GM12864 (cell line): ENCODE results near the gene ABCF2.

ENCODE experiments used
- DNase-seq: peaks from one replicate; pipeline ENCODE4 v3.0.0-alpha.2; 2011; ENCODE audit warnings: low read depth
- H3K4me3 ChIP-seq: 2 replicates; pipeline ENCODE4 v1.5.1; 2011; ENCODE audit warnings: mild to moderate bottlenecking, low read depth, low read length, control low read depth
- TF ChIP-seq, protein P1 (sequence below): IDR thresholded peaks from 2 replicates; pipeline ENCODE4 v1.5.1; 2011; ENCODE audit warnings: low read depth, mild to moderate bottlenecking, moderate library complexity, low read length, control low read depth, inconsistent platforms; ENCODE audit errors: missing control alignments

The ABCF2 gene

DNA sequence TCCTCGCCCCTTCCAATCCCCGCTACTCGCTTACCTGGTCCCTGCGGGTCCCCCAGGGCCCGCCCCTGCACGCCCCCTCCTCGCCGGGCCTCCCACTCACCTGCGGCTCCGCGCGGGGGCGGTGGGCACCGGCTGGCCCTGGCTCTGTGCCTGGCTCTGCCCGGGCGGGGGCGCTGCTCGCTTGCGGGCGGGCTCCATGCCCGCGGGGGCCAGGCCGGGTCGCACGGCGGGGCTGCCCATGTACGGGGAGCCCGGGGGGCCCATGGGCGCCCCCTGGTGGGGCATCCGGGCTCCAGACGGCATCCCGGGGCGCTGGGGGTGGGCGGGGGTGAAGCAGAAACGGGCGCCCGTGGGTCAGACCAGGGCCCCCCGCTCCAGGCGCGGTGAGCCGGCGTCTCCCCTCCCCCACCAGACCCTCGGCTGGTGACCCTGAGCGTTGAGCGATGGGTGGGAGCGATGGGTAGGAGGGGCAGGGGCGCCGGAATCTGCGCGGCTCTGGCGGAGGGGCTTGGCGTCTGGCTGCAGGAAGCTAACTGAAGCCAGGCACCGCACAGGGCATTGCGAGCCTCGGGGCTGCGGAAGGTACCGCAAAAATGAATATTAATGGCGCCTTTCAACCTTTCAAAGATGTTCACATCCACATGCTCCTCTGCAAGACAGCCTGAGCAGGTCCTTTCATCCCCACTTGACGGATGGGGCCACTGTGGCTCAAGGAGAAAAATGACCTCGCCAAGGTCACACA is 18.5 kb upstream of the ABCF2 start:
- TF ChIP-seq, protein P1, sequence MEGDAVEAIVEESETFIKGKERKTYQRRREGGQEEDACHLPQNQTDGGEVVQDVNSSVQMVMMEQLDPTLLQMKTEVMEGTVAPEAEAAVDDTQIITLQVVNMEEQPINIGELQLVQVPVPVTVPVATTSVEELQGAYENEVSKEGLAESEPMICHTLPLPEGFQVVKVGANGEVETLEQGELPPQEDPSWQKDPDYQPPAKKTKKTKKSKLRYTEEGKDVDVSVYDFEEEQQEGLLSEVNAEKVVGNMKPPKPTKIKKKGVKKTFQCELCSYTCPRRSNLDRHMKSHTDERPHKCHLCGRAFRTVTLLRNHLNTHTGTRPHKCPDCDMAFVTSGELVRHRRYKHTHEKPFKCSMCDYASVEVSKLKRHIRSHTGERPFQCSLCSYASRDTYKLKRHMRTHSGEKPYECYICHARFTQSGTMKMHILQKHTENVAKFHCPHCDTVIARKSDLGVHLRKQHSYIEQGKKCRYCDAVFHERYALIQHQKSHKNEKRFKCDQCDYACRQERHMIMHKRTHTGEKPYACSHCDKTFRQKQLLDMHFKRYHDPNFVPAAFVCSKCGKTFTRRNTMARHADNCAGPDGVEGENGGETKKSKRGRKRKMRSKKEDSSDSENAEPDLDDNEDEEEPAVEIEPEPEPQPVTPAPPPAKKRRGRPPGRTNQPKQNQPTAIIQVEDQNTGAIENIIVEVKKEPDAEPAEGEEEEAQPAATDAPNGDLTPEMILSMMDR = peak; percentile 49
- H3K4me3 ChIP-seq = no peak overlapping the region
- no peak for DNase-seq

DNA sequence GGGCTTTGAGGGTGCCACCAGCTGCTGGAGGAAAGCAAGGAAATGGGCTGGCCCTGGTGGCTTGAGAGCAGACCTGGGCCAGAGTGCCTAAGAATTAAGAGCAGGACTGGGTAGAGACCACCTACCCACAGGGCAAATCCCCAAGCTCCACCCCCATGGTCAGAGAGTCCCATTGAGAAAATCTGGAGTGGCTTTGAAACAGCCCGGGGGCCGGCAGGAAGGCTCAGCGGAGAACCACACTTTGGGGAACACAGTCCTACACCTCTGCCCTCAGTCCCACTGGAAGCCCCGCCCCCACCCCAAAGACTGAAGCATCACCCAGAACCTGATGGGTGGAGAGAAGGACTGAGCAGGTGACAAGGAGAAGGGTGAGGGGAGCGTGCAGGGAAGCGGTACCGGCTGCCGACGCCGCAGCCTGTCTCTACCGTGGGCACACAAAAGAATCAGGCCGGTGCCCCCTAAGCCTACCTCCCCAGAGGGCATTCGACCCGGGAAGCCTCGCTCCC is 17.9 kb upstream of the ABCF2 start:
- DNase-seq = no peak
- TF ChIP-seq, protein P1 = no peak
- no peak overlapping the region for H3K4me3 ChIP-seq

DNA sequence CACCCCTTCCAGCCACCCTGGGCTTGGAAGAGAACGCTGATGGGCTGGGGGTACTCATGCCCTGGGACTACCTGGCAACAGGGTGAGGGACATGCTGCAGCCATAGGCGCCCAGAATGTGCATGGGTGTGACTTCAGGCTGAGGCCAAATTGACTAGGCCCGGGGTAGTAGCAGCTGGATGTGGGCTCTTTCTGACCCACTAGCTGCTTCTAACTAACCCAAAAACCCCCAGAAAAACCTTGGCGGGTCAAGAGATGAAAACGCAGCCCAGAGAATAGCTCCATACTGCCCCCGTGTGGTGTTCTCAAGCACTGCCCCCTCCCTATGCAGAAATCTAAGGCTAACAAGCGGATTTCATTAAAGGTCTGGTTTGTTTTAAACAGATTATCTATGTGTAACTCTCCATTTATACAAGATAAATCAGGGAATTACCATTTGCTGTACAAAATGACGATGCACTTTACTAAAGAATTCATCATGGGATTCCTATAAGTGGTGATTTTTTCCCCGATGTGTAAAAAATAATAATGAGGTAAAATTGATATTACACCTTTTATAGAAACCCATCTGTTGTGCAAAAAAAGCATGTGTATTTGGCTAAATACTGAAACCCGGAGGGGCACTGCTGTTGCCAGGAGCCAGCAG is 17.3 kb upstream of the ABCF2 start:
- H3K4me3 ChIP-seq = no peak overlapping the region
- TF ChIP-seq, protein P1 = peak; percentile 89
- no peak for DNase-seq

DNA sequence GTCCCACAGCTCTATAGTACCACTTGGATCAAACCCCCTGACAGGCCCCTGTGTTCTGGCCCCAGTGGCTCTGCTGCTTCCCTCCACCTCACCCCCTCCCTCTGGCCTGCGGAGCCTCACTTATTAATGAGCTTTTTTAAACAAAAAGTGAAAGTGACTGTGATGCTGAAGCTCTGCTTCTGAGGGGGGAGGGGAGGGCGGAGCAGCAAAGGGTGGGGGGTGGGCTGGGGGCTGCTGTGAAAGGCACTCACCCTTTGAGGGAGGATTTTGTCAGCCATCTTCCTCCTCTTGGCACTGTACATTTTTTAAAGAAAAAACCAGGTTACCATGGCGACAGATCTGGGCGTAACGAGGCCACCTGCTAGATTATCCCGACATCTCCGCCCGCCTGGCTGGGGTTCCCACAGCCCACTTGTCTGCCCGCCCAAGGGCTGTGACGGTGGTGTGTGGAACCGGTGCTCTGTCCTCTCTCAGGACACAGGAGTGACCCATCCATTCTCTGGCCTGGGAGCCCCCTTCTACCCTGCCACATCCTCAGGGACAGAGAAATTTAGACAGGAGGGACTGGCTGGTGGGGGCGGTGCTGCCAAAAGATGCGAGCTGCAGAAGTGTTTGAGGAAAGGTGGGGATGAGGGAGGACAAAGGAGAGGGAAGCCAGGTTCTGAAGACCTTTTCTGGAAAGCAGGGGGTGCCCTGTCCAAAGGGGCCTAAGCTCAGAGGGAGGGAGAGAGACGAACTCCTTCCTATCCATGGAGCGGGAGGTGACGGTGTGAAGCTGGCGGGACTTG is 16.6 kb upstream of the ABCF2 start:
- TF ChIP-seq, protein P1 = no peak
- DNase-seq = no peak
- peak overlapping the region; percentile 20; the same call in 1 of the 2 replicates for H3K4me3 ChIP-seq

DNA sequence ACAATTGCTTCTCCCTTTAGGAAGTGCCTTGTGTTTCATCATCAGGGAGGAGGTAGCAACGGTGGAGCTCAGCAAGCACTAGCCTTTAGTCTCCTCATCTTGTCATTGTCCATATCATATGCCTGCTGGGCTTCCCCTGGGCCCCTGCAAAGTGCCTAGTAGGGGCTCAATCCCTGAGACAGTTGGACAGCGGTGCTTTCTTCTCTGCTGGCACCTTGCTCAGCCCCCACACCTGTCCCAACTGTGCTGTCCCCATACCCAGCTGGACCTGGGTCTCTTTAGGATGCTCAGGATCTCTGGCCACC is 16.0 kb upstream of the ABCF2 start:
- H3K4me3 ChIP-seq = no peak overlapping the region
- DNase-seq = no peak
- TF ChIP-seq, protein P1 = no peak

DNA sequence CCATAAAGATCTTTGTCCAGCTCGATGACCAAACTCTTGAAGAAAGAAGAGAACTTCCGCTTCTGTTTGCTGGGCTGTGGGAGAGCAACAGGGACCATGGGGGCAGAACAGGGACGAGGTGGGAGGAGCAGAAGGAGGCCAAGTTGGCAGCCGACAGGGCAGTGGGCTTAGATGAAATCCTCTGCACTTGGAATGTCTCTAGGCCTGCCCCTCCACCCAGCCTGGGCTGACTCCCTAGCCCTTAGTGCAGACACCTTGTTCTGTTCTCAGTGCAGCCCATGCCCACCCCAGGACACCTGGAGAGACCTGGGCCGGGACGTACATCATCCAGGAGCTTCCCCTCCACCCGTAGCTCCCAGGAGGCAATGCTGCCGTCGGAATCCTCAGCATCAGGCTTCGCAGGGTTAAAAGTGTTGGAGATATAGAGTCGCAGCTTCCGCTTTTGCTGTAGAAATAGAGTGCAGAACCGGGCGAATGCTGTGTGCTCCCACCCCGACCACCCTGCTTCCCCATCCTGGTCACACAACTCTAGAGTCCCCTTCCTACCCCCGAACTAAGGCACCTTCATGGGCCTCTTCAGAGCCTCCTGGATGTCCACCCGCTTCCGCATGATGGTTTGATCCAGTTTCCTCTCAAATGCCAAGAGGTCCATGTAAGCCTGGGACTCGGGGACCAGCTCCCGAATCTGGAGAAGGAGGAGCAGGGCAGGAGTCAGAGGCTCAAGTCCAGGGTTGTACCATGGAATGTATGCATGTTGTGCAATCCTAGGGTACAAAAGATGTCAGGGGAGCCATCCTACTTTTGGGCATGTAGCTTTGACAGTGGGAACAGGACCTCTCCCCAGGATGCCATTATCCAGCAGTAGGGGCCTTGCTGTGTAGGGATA is 15.4 kb upstream of the ABCF2 start:
- TF ChIP-seq, protein P1 = no peak
- no peak overlapping the region for H3K4me3 ChIP-seq
- DNase-seq = no peak
